ENCODE measurements around the gene ZNF639. TPM values are rescaled to one million over a fixed set of nuclear protein-coding genes. Genes with fewer than 3 reads are reported as not detected.

Gene ZNF639
- total and polyA plus RNA-seq, 2 of the 13 experiments (the other 11 are each of a cell fraction or from before 2014, with no cell fraction given), result 11.6 to 42.4 TPM

- TF ChIP-seq TCF12 (IDR thresholded peaks at IDR 0.05), result no peak
- no peak for TF ChIP-seq TCF12 (CRISPR knock-in tag; IDR thresholded peaks at IDR 0.05)
These were observed 51.1 kb downstream of the ZNF639 start (continued) for GRCh38 chr3:179373938-179374337.

GRCh38 chr3:179375091-179375999 lies 52.5 kb downstream of the ZNF639 start:
- WGBS (ENCODE audit: low lambda C conversion rate), result 90% methylated on average over 12 of the region's 12 CpGs
- intact Hi-C loops (cut with micrococcal nuclease; ENCODE audit: unreplicated experiment) (no loop called here), in situ Hi-C loops (cut with HindIII; ENCODE audit: extremely low pct_ligation_motif_present, low pct_unique_long_range_greater_than_20kb) (no loop called here)
- BruUV-seq (replicated peaks), result no TSS peak
- no peak overlapping the region for H3K9ac ChIP-seq (ENCODE audit: insufficient read depth, low read depth, low read length)
- CTCF ChIA-PET (ENCODE audit: low intra/inter-chr PET ratio, low total read pairs), result no interaction called here
- no peaks in the 10 kb centered on the region for H4K20me1 ChIP-seq (ENCODE audit: insufficient read depth, low read length)
- POLR2A ChIA-PET, result no interaction called here
- ATAC-seq, result no peak
- H3K79me2 ChIP-seq (ENCODE audit: insufficient read depth, low read length), result no peaks in the 10 kb centered on the region
- DNase-seq (ENCODE audit: low spot score), result no peak
- no peak for FAIRE-seq
- H3K36me3 ChIP-seq (replicated peaks in 1 of 2; ENCODE audit: control insufficient read depth in 1 of 2, insufficient read depth in 2 of 2, low read length in 2 of 2), result peaks cover 5 to 42% of the 10 kb centered on the region in 2 experiments; a peak in 4 of 5 replicates
- H3K4me1 ChIP-seq (ENCODE audit: insufficient read depth, low read length), result no peaks in the 10 kb centered on the region
- H3K27me3 ChIP-seq (ENCODE audit: control insufficient read depth in 1 of 2, insufficient read depth in 2 of 2, low read length in 2 of 2), result no peaks in the 10 kb centered on the region; a peak in 1 of 5 replicates
- H3K4me3 ChIP-seq (replicated peaks in 1 of 3; ENCODE audit: insufficient read depth in 1 of 3, low read depth in 2 of 3, low read length in 3 of 3), result no peak overlapping the region
- H3K9me3 ChIP-seq (ENCODE audit: low read length), result no peaks in the 10 kb centered on the region
- H3K27ac ChIP-seq (ENCODE audit: extremely low read length, insufficient read depth, low read length), result no peak overlapping the region
- TF ChIP-seq MYNN (CRISPR knock-in tag; IDR thresholded peaks at IDR 0.05; ENCODE audit: low read depth) (no peak), TBX3 (IDR thresholded peaks at IDR 0.05; ENCODE audit: borderline replicate concordance) (no peak)
- H3K4me2 ChIP-seq (ENCODE audit: low read depth, low read length), result no peak overlapping the region
- H2AFZ ChIP-seq (ENCODE audit: low read length), result no peak overlapping the region

DNA sequence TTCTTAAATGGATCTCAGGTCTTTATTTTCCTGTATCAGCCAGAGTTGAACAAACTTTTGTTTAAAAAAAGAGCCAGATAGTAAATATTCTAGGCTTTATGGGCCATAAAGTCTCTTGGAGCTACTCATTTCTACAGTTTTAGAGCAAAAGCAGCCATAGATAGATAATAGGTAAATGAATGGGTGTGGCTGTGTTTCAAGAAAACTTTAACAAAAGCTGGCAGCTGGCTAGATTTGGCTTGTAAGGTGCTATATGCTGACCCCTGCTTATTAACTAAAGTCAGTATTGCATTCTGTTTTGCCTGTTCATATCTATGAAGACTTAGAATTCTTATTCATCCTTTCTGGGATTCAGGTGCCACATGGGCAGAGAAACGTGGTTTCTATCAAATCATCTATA lies 53.6 kb downstream of the ZNF639 start:
- no peaks in the 10 kb centered on the region for H3K79me2 ChIP-seq (ENCODE audit: insufficient read depth, low read length)
- ChIA-PET CTCF (ENCODE audit: low intra/inter-chr PET ratio, low total read pairs) (no interaction called here), POLR2A (no interaction called here)
- H4K20me1 ChIP-seq (ENCODE audit: insufficient read depth, low read length), result no peaks in the 10 kb centered on the region
- no peak for FAIRE-seq
- no peak overlapping the region for H3K9ac ChIP-seq (ENCODE audit: insufficient read depth, low read depth, low read length)
- no peak overlapping the region for H3K4me3 ChIP-seq (replicated peaks in 1 of 3; ENCODE audit: insufficient read depth in 1 of 3, low read depth in 2 of 3, low read length in 3 of 3)
- no peak overlapping the region for H3K27ac ChIP-seq (ENCODE audit: extremely low read length, insufficient read depth, low read length)
- H3K36me3 ChIP-seq (replicated peaks in 1 of 2; ENCODE audit: control insufficient read depth in 1 of 2, insufficient read depth in 2 of 2, low read length in 2 of 2), result peaks cover 6 to 43% of the 10 kb centered on the region in 2 experiments; a peak in 4 of 5 replicates
- DNase-seq (ENCODE audit: low spot score), result no peak
- in situ Hi-C loops (cut with HindIII; ENCODE audit: extremely low pct_ligation_motif_present, low pct_unique_long_range_greater_than_20kb), result no loop called here
- no TSS peak for BruUV-seq (replicated peaks)
- 97% methylated on average over 1 of the region's 1 CpG for WGBS (ENCODE audit: low lambda C conversion rate)
- no peaks in the 10 kb centered on the region; a peak in 1 of 5 replicates for H3K27me3 ChIP-seq (ENCODE audit: control insufficient read depth in 1 of 2, insufficient read depth in 2 of 2, low read length in 2 of 2)
- no peak overlapping the region for H3K4me2 ChIP-seq (ENCODE audit: low read depth, low read length)
- ATAC-seq, result no peak
- intact Hi-C loops (cut with micrococcal nuclease; ENCODE audit: unreplicated experiment), result no loop called here
- H2AFZ ChIP-seq (ENCODE audit: low read length), result no peak overlapping the region
- H3K4me1 ChIP-seq (ENCODE audit: insufficient read depth, low read length), result no peaks in the 10 kb centered on the region
- H3K9me3 ChIP-seq (ENCODE audit: low read length), result no peaks in the 10 kb centered on the region
- TF ChIP-seq ZNF256 (CRISPR knock-in tag; conservative IDR thresholded peaks at IDR 0.05) (no peak), PRMT3 (CRISPR knock-in tag; IDR thresholded peaks at IDR 0.05; ENCODE audit: borderline replicate concordance, low read depth) (no peak), PCBP1 (IDR thresholded peaks at IDR 0.05; ENCODE audit: borderline replicate concordance, low read depth, low read length) (no peak), TMF1 (CRISPR knock-in tag; IDR thresholded peaks at IDR 0.05; ENCODE audit: low read depth) (no peak), ZNF562 (CRISPR knock-in tag; IDR thresholded peaks at IDR 0.05; ENCODE audit: borderline replicate concordance) (no peak), HHEX (CRISPR knock-in tag; IDR thresholded peaks at IDR 0.05) (no peak), CC2D1A (CRISPR knock-in tag; IDR thresholded peaks at IDR 0.05) (no peak), HNRNPL (IDR thresholded peaks at IDR 0.05; ENCODE audit: low read depth, low read length) (no peak), JARID2 (CRISPR knock-in tag; IDR thresholded peaks at IDR 0.05; ENCODE audit: insufficient replicate concordance) (no peak), BCLAF1 (IDR thresholded peaks at IDR 0.05) (no peak)
